ENCODE data around the gene GDF9. TPM values are rescaled to one million over a fixed set of nuclear protein-coding genes. Genes with fewer than 3 reads are reported as not detected.

Gene GDF9, protein sequence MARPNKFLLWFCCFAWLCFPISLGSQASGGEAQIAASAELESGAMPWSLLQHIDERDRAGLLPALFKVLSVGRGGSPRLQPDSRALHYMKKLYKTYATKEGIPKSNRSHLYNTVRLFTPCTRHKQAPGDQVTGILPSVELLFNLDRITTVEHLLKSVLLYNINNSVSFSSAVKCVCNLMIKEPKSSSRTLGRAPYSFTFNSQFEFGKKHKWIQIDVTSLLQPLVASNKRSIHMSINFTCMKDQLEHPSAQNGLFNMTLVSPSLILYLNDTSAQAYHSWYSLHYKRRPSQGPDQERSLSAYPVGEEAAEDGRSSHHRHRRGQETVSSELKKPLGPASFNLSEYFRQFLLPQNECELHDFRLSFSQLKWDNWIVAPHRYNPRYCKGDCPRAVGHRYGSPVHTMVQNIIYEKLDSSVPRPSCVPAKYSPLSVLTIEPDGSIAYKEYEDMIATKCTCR
- 1 to 10 TPM in 2 of 5 donors, under 1 TPM in 3; 0.63 to 1.9 (median 0.92) TPM for total RNA-seq
- 1.5 TPM for total RNA-seq (2013)
- 0.27 to 4.0 (median 1.4) reads per million in 29 experiments for total RNA-seq

DNA sequence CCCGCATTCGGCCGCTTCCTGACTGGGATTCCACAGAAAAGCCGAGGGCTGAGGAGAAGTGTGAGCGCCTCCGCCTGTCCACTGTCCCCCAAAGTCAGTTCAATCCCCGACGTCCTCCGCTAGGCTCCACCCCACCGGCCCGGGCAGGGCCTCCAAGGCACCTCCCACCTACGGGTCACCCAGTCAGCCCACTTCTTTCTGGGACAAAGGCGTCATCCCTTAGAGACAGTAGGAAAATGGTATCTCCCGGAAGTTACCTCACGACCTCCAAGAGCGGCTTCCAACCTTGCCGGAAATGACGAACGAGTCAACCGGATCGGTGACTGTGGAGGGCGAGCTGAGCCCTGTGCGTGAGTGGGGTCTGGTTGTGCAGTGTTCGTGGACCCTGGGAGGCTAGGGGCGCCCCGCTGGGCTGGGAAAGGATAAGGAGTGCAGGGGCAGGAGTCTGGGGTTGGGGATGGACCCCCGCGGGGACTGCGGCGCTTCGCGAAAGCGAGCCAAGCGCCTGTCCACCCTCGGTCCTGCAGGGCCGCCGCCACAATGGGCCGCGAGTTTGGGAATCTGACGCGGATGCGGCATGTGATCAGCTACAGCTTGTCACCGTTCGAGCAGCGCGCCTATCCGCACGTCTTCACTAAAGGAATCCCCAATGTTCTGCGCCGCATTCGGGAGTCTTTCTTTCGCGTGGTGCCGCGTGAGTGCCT, at the start of gene GDF9, which contains the start of gene UQCRQ:
Gene GDF9 (minus strand): TSS at position 128 of the 704 bp plus-strand sequence. CDS start 1,936 bp downstream, outside the sequence.
Gene UQCRQ (plus strand): TSS at position 301 of the 704 bp plus-strand sequence. CDS start 240 bp downstream, at position 541.
- Mint-ChIP-seq H3K27me3 (no peaks in the 10 kb centered on the region), H3K4me3 (peak within 1 kb of the TSS; percentile 98 to 100 (median 99)), H3K27ac (peak within 1 kb of the TSS; percentile 97 to 99), H3K4me1 (peaks cover 27 to 30% (median 27%) of the 10 kb centered on the region in 3 donors), H3K9me3 (no peaks in the 10 kb centered on the region), H3K36me3 (peaks cover 26% of the 10 kb centered on the region)
- Histone ChIP-seq H3K27me3 (replicated peaks in 1 of 2; ENCODE audit: control insufficient read depth in 2 of 2, extremely low read depth in 1 of 2, insufficient read depth in 2 of 2, low read length in 1 of 2) (no peaks in the 10 kb centered on the region), H3K9me3 (no peaks in the 10 kb centered on the region), H3K36me3 (ENCODE audit: control insufficient read depth in 2 of 2, extremely low read depth in 1 of 2, insufficient read depth in 1 of 2, low read length in 1 of 2) (peaks cover 0 to 28% of the 10 kb centered on the region in 2 donors), H3K4me1 (ENCODE audit: control insufficient read depth in 1 of 2, extremely low read depth in 1 of 2, insufficient read depth in 2 of 2, low read length in 2 of 2) (peaks cover 2 to 21% of the 10 kb centered on the region in 2 experiments), H3K27ac (ENCODE audit: low read length) (peak within 1 kb of the TSS; percentile 98), H3K4me3 (ENCODE audit: control insufficient read depth in 1 of 2, extremely low read depth in 1 of 2, low read length in 1 of 2) (peak within 1 kb of the TSS; percentile 81 to 90)
- ATAC-seq (replicated peaks in 1 of 4) (peak; percentile 95 to 98 (median 96)), DNase-seq (peak; percentile 71 to 99 (median 89))
- POLR2A ChIA-PET = interaction anchor here (0.6 to 1.5 kb wide), 5 partner anchors 51 to 1893 kb away, joined by 3 to 11 read pairs (median 4); no protein-coding TSS in a partner anchor
- CTCF ChIA-PET = interaction anchor here in 1 of 2 donors (0.6 kb wide), 1 partner anchor 67 kb away, joined by 3 read pairs; no protein-coding TSS in a partner anchor
- under 1% methylated on average over 52 of the region's 55 CpGs for WGBS (ENCODE audit: insufficient coverage)

DNA sequence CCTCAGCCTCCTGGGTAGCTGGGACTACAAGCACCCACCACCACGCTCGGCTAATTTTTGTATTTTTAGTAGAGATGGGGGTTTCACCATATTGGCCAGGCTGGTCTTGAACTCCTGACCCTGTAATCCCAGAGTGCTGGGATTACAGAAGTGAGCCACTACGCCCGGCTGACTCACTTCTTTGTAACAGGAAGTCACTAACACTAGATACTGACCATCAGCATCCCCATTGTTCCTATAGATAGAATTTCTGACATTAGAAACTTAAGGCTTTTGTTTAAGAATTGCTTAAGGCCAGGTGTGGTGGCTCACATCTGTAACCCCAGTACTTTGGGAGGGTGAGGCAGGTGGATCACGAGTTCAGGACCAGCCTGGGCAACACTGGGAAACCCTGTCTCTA, 49.4 kb upstream of the GDF9 start:
- ATAC-seq (replicated peaks in 1 of 4) = no peak
- H3K27ac Mint-ChIP-seq = no peak overlapping the region

DNA sequence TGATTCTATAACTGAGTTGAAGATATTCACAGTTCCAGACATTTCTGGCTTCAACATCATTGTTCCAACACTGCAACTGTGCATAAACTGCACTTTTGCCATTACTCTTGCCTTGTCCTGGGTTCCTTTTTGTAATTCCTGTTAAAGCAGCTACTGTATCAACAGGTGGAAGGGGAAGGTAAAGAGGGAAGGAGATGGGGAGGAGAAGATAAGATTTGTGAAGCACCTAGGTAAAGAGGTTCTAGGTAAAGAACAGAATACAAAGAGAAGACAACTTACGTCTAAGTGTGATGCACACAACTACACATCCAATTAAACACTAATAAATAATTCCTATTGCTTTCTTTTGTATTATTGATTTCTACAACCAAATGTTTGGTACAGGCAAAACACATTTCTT, 43.4 kb upstream of the GDF9 start:
- Histone ChIP-seq H3K9me3 (no peaks in the 10 kb centered on the region), H3K4me1 (ENCODE audit: control insufficient read depth in 1 of 2, extremely low read depth in 1 of 2, insufficient read depth in 2 of 2, low read length in 2 of 2) (no peaks in the 10 kb centered on the region), H3K27me3 (replicated peaks in 1 of 2; ENCODE audit: control insufficient read depth in 2 of 2, extremely low read depth in 1 of 2, insufficient read depth in 2 of 2, low read length in 1 of 2) (no peaks in the 10 kb centered on the region), H3K27ac (ENCODE audit: low read length) (no peak overlapping the region), H3K4me3 (ENCODE audit: control insufficient read depth in 1 of 2, extremely low read depth in 1 of 2, low read length in 1 of 2) (no peak overlapping the region), H3K36me3 (ENCODE audit: control insufficient read depth in 2 of 2, extremely low read depth in 1 of 2, insufficient read depth in 1 of 2, low read length in 1 of 2) (peaks cover 0 to 39% of the 10 kb centered on the region in 2 donors)
- H3K4me3 Mint-ChIP-seq = no peak overlapping the region
- DNase-seq (no peak), ATAC-seq (replicated peaks in 1 of 4) (no peak)
- no peaks in the 10 kb centered on the region for H3K27me3 Mint-ChIP-seq
- CTCF ChIA-PET = interaction anchor here in 1 of 2 donors (0.7 kb wide), 1 partner anchor 109 kb away, joined by 4 read pairs; no protein-coding TSS in a partner anchor
- H3K9me3 Mint-ChIP-seq = no peaks in the 10 kb centered on the region
- no peak overlapping the region for H3K27ac Mint-ChIP-seq
- H3K36me3 Mint-ChIP-seq = peaks cover 49% of the 10 kb centered on the region
- peaks cover 24 to 31% (median 25%) of the 10 kb centered on the region in 3 donors for H3K4me1 Mint-ChIP-seq
- POLR2A ChIA-PET = no interaction called here
- no CpG with 5 or more reads among the region's 1 CpG for WGBS (ENCODE audit: insufficient coverage)

More for the DNA sequence above, 49.4 kb upstream of the GDF9 start:
- Histone ChIP-seq H3K27ac (ENCODE audit: low read length) (no peak overlapping the region), H3K9me3 (no peaks in the 10 kb centered on the region), H3K36me3 (ENCODE audit: control insufficient read depth in 2 of 2, extremely low read depth in 1 of 2, insufficient read depth in 1 of 2, low read length in 1 of 2) (peaks cover 0 to 55% of the 10 kb centered on the region in 2 donors), H3K4me3 (ENCODE audit: control insufficient read depth in 1 of 2, extremely low read depth in 1 of 2, low read length in 1 of 2) (no peak overlapping the region), H3K4me1 (ENCODE audit: control insufficient read depth in 1 of 2, extremely low read depth in 1 of 2, insufficient read depth in 2 of 2, low read length in 2 of 2) (no peaks in the 10 kb centered on the region), H3K27me3 (replicated peaks in 1 of 2; ENCODE audit: control insufficient read depth in 2 of 2, extremely low read depth in 1 of 2, insufficient read depth in 2 of 2, low read length in 1 of 2) (no peaks in the 10 kb centered on the region)
- peaks cover 9 to 13% (median 9%) of the 10 kb centered on the region in 3 donors for H3K4me1 Mint-ChIP-seq
- H3K9me3 Mint-ChIP-seq = no peaks in the 10 kb centered on the region
- no peak overlapping the region for H3K4me3 Mint-ChIP-seq
- no peak for DNase-seq
- no peaks in the 10 kb centered on the region for H3K27me3 Mint-ChIP-seq
- H3K36me3 Mint-ChIP-seq = peaks cover 33% of the 10 kb centered on the region
- ChIA-PET POLR2A (interaction anchor here in 1 of 2 donors (0.5 kb wide), 1 partner anchor 24 kb away, joined by 3 read pairs; no protein-coding TSS in a partner anchor), CTCF (interaction anchor here in 1 of 2 donors (0.6 kb wide), 1 partner anchor 11 kb away, joined by 9 read pairs; no protein-coding TSS in a partner anchor)
- WGBS (ENCODE audit: insufficient coverage) = 100% methylated on average over 1 of the region's 5 CpGs

DNA sequence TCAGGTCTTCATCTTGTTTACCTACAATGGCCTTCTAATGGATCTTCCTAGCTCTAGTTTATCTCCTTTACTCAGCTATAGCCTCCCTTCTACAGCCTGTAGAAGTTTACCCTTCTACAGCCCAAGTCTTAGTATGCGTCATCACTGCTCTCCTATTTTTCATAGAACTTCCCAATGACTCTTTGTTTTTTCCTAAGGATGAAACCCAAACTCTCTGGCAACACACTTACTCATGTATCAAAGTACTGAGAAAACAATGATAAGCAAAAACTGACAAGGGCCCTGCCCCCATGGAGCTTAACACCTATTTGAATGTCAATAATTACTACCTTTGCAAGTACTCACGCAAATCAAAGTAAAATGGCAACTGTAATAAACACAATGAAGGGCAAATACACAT, 40.9 kb upstream of the GDF9 start:
- 100% methylated on average over 1 of the region's 2 CpGs for WGBS (ENCODE audit: insufficient coverage)
- Histone ChIP-seq H3K9me3 (no peaks in the 10 kb centered on the region), H3K4me1 (ENCODE audit: control insufficient read depth in 1 of 2, extremely low read depth in 1 of 2, insufficient read depth in 2 of 2, low read length in 2 of 2) (no peaks in the 10 kb centered on the region), H3K36me3 (ENCODE audit: control insufficient read depth in 2 of 2, extremely low read depth in 1 of 2, insufficient read depth in 1 of 2, low read length in 1 of 2) (peaks cover 0 to 31% of the 10 kb centered on the region in 2 donors), H3K4me3 (ENCODE audit: control insufficient read depth in 1 of 2, extremely low read depth in 1 of 2, low read length in 1 of 2) (no peak overlapping the region), H3K27me3 (replicated peaks in 1 of 2; ENCODE audit: control insufficient read depth in 2 of 2, extremely low read depth in 1 of 2, insufficient read depth in 2 of 2, low read length in 1 of 2) (no peaks in the 10 kb centered on the region), H3K27ac (ENCODE audit: low read length) (no peak overlapping the region)
- no peaks in the 10 kb centered on the region for H3K27me3 Mint-ChIP-seq
- H3K36me3 Mint-ChIP-seq = peaks cover 49% of the 10 kb centered on the region
- POLR2A ChIA-PET = no interaction called here
- no peak for ATAC-seq (replicated peaks in 1 of 4)
- DNase-seq = no peak
- no peaks in the 10 kb centered on the region for H3K9me3 Mint-ChIP-seq
- CTCF ChIA-PET = interaction anchor here in 1 of 2 donors (0.5 to 0.8 kb wide), 3 partner anchors 53 to 1935 kb away, joined by 3 to 6 read pairs (median 4); no protein-coding TSS in a partner anchor
- peaks cover 27 to 33% (median 29%) of the 10 kb centered on the region in 3 donors for H3K4me1 Mint-ChIP-seq
- H3K4me3 Mint-ChIP-seq = no peak overlapping the region
- no peak overlapping the region for H3K27ac Mint-ChIP-seq

DNA sequence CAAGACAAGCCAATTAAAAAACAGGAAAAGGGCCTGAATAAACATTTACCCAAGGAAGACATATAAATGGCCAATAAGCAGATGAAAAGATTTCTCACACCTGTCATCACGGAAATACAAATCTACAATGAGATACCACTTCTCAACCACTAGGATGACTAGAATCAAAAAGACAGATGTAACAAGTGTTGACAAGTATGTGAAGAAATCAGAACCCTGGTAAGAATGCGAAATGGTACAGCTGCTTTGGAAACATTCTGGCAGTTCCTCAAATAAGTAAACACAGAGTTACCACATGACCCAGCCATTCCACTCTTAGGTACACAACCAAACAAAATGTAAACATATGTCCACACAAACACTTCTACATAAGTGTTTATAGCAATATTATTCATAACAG, 39.7 kb upstream of the GDF9 start:
- Mint-ChIP-seq H3K4me3 (no peak overlapping the region), H3K27ac (no peak overlapping the region), H3K9me3 (no peaks in the 10 kb centered on the region), H3K36me3 (peaks cover 46% of the 10 kb centered on the region), H3K4me1 (peaks cover 24 to 29% (median 26%) of the 10 kb centered on the region in 3 donors), H3K27me3 (no peaks in the 10 kb centered on the region)
- H3K27me3 ChIP-seq (replicated peaks in 1 of 2; ENCODE audit: control insufficient read depth in 2 of 2, extremely low read depth in 1 of 2, insufficient read depth in 2 of 2, low read length in 1 of 2) = no peaks in the 10 kb centered on the region
- H3K4me3 ChIP-seq (ENCODE audit: control insufficient read depth in 1 of 2, extremely low read depth in 1 of 2, low read length in 1 of 2) = no peak overlapping the region
- ChIA-PET POLR2A (no interaction called here), CTCF (interaction anchor here in 1 of 2 donors (0.5 kb wide), 1 partner anchor 86 kb away, joined by 5 read pairs; no protein-coding TSS in a partner anchor)
- no peak for ATAC-seq (replicated peaks in 1 of 4)
- no CpG with 5 or more reads among the region's 2 CpGs for WGBS (ENCODE audit: insufficient coverage)
- H3K4me1 ChIP-seq (ENCODE audit: control insufficient read depth in 1 of 2, extremely low read depth in 1 of 2, insufficient read depth in 2 of 2, low read length in 2 of 2) = no peaks in the 10 kb centered on the region
- H3K27ac ChIP-seq (ENCODE audit: low read length) = no peak overlapping the region
- no peak for DNase-seq
- peaks cover 0 to 25% of the 10 kb centered on the region in 2 donors for H3K36me3 ChIP-seq (ENCODE audit: control insufficient read depth in 2 of 2, extremely low read depth in 1 of 2, insufficient read depth in 1 of 2, low read length in 1 of 2)
- H3K9me3 ChIP-seq = no peaks in the 10 kb centered on the region

DNA sequence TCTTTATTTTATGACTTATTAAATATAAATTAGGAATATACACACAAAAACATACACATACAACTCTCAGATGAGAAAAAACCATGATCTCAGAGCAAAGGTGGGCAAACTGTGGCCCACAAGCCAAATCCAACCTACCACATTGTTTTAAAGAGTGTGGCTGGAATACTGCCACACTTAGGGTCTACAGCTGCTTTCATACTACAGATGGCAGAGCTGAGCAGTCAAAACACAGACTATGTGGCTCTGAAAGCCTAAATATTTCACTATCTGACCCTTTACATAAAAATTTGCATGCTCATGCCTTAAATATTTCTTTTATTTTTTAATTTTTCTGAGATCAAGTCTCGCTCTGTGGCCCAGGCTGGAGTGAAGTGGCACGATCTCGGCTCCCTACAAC, 35.5 kb upstream of the GDF9 start:
- ATAC-seq (replicated peaks in 1 of 4) = no peak
- H3K4me1 ChIP-seq (ENCODE audit: control insufficient read depth in 1 of 2, extremely low read depth in 1 of 2, insufficient read depth in 2 of 2, low read length in 2 of 2) = no peaks in the 10 kb centered on the region
- H3K36me3 Mint-ChIP-seq = peaks cover 35% of the 10 kb centered on the region
- peaks cover 15 to 23% (median 17%) of the 10 kb centered on the region in 3 donors for H3K4me1 Mint-ChIP-seq
- H3K27ac ChIP-seq (ENCODE audit: low read length) = no peak overlapping the region
- no peak for DNase-seq
- H3K9me3 ChIP-seq = no peaks in the 10 kb centered on the region
- no peaks in the 10 kb centered on the region for H3K27me3 ChIP-seq (replicated peaks in 1 of 2; ENCODE audit: control insufficient read depth in 2 of 2, extremely low read depth in 1 of 2, insufficient read depth in 2 of 2, low read length in 1 of 2)
- no peaks in the 10 kb centered on the region for H3K9me3 Mint-ChIP-seq
- H3K27ac Mint-ChIP-seq = no peak overlapping the region
- ChIA-PET POLR2A (no interaction called here), CTCF (interaction anchor here in 1 of 2 donors (0.5 kb wide), 1 partner anchor 1804 kb away, joined by 4 read pairs; no protein-coding TSS in a partner anchor)
- no peak overlapping the region for H3K4me3 ChIP-seq (ENCODE audit: control insufficient read depth in 1 of 2, extremely low read depth in 1 of 2, low read length in 1 of 2)
- no peak overlapping the region for H3K4me3 Mint-ChIP-seq
- 100% methylated on average over 1 of the region's 3 CpGs for WGBS (ENCODE audit: insufficient coverage)
- H3K36me3 ChIP-seq (ENCODE audit: control insufficient read depth in 2 of 2, extremely low read depth in 1 of 2, insufficient read depth in 1 of 2, low read length in 1 of 2) = peaks cover 5 to 27% of the 10 kb centered on the region in 2 donors
- no peaks in the 10 kb centered on the region for H3K27me3 Mint-ChIP-seq
